ENCODE results near the gene TUT4. TPM values are rescaled to one million over a fixed set of nuclear protein-coding genes. Genes with fewer than 3 reads are reported as not detected.

The TUT4 gene
- total and polyA plus RNA-seq, 2 of the 4 experiments (the other 2 are of a cell fraction): 10.9 to 40.0 TPM

GRCh38 chr1:52414942-52415341 lies 137.9 kb downstream of the TUT4 start:
- dilution Hi-C loops (cut with HindIII; ENCODE audit: low sequenced_read_pairs, unreplicated experiment): no loop called here
- Histone ChIP-seq H3K18ac (ENCODE audit: low read depth, low read length) (no peak overlapping the region), H2AFZ (replicated peaks; ENCODE audit: low read length, poor library complexity) (no peak overlapping the region), H2BK15ac (ENCODE audit: low read depth, low read length) (no peak overlapping the region), H3K9me1 (ENCODE audit: insufficient read depth, low read length) (no peaks in the 10 kb centered on the region), H3K23ac (ENCODE audit: low read depth, low read length) (no peak overlapping the region), H4K8ac (ENCODE audit: low read depth in 2 of 2, low read length in 2 of 2) (no peak overlapping the region), H3K4ac (ENCODE audit: low read depth, low read length) (no peak overlapping the region), H3K27me3 (ENCODE audit: control insufficient read depth, insufficient read depth, low read length) (no peaks in the 10 kb centered on the region), H3K27ac (ENCODE audit: insufficient read depth, low read length) (no peak overlapping the region), H4K20me1 (ENCODE audit: insufficient read depth, low read length) (no peaks in the 10 kb centered on the region), H2AK5ac (ENCODE audit: low read depth, low read length) (no peak overlapping the region), H3K4me2 (ENCODE audit: low read depth, low read length) (no peak overlapping the region), H2BK5ac (ENCODE audit: low read depth, low read length, poor library complexity, severe bottlenecking) (no peak overlapping the region), H3K36me3 (ENCODE audit: control insufficient read depth, insufficient read depth, low read length) (peaks cover 52% of the 10 kb centered on the region), H3K56ac (ENCODE audit: extremely low read depth, insufficient read depth, low read length) (no peak overlapping the region), H3K14ac (replicated peaks; ENCODE audit: low read depth, low read length) (no peak overlapping the region), H3K9me3 (ENCODE audit: control insufficient read depth, insufficient read depth, low read length) (no peaks in the 10 kb centered on the region), H3K79me1 (ENCODE audit: low read depth in 1 of 2, low read length in 2 of 2) (peaks cover 8 to 13% of the 10 kb centered on the region in 2 experiments; a peak in 2 of 4 replicates), H2AK9ac (replicated peaks; ENCODE audit: low read depth, low read length, poor library complexity) (no peak overlapping the region), H2BK120ac (ENCODE audit: low read depth, low read length) (no peak overlapping the region), H4K91ac (ENCODE audit: insufficient read depth, low read depth, low read length) (no peak overlapping the region), H3K4me3 (ENCODE audit: insufficient read depth, low read depth, low read length) (no peak overlapping the region), H2BK20ac (ENCODE audit: low read depth, low read length) (no peak overlapping the region), H3K4me1 (ENCODE audit: control insufficient read depth, insufficient read depth, low read length) (no peaks in the 10 kb centered on the region), H4K5ac (ENCODE audit: low read depth, low read length) (no peak overlapping the region), H3K9ac (ENCODE audit: low read depth, low read length) (no peak overlapping the region)
- in situ Hi-C loops (cut with MboI; ENCODE audit: low sequenced_read_pairs): no loop called here
- BruUV-seq (replicated peaks): no TSS peak
- no peak for TF ChIP-seq NFE2L2 (IDR thresholded peaks at IDR 0.05; ENCODE audit: low read depth, low read length)
- no peak for TF ChIP-seq MAFK (IDR thresholded peaks at IDR 0.05; ENCODE audit: low read depth, low read length)
- no peak for TF ChIP-seq POLR2A (IDR thresholded peaks at IDR 0.05; ENCODE audit: low read depth, low read length)
- TF ChIP-seq CTCF (conservative IDR thresholded peaks at IDR 0.05; ENCODE audit: low read depth, low read length): no peak
- no peak for TF ChIP-seq ELK1 (IDR thresholded peaks at IDR 0.05; ENCODE audit: borderline replicate concordance, low read depth, low read length)
- TF ChIP-seq RFX5 (IDR thresholded peaks at IDR 0.05; ENCODE audit: low read depth, low read length): no peak
- TF ChIP-seq BHLHE40 (IDR thresholded peaks at IDR 0.05; ENCODE audit: low read depth, low read length): no peak
- TF ChIP-seq RAD21 (IDR thresholded peaks at IDR 0.05; ENCODE audit: low read length): no peak
- no peak for TF ChIP-seq USF2 (IDR thresholded peaks at IDR 0.05; ENCODE audit: low read depth, low read length)
- TF ChIP-seq CEBPB (IDR thresholded peaks at IDR 0.05; ENCODE audit: low read depth, low read length): no peak
- TF ChIP-seq MXI1 (IDR thresholded peaks at IDR 0.05; ENCODE audit: borderline replicate concordance, low read depth, low read length): no peak
- TF ChIP-seq RCOR1 (IDR thresholded peaks at IDR 0.05; ENCODE audit: insufficient replicate concordance, low read length): no peak
- TF ChIP-seq FOS (IDR thresholded peaks at IDR 0.05; ENCODE audit: low read depth, low read length): no peak
- TF ChIP-seq SMC3 (IDR thresholded peaks at IDR 0.05; ENCODE audit: low read depth, low read length): no peak
- no peak for TF ChIP-seq CHD1 (IDR thresholded peaks at IDR 0.05; ENCODE audit: low read depth, low read length)
- no peak for TF ChIP-seq MAZ (IDR thresholded peaks at IDR 0.05; ENCODE audit: borderline replicate concordance, low read depth, low read length)
- intact Hi-C loops (cut with micrococcal nuclease): no loop called here
- ATAC-seq (ENCODE audit: low read depth): no peak
- ChIA-PET POLR2A (ENCODE audit: unreplicated experiment) (interaction anchor here (0.6 kb wide), 1 partner anchor 83 kb away, joined by 3 read pairs; no protein-coding TSS in a partner anchor), CTCF (interaction anchor here (1.6 kb wide), 1 partner anchor 10 kb away, joined by 4 read pairs; no protein-coding TSS in a partner anchor)
- no peak for DNase-seq
